GM12864 (cell line): ENCODE results near the gene PDZD7.

Experiments used
- DNase-seq: peaks from one replicate; pipeline ENCODE4 v3.0.0-alpha.2; 2011; ENCODE audit warnings: low read depth
- H3K4me3 ChIP-seq: 2 replicates; pipeline ENCODE4 v1.5.1; 2011; ENCODE audit warnings: mild to moderate bottlenecking, low read depth, low read length, control low read depth
- CTCF ChIP-seq: IDR thresholded peaks from 2 replicates; pipeline ENCODE4 v1.5.1; 2011; ENCODE audit warnings: low read depth, mild to moderate bottlenecking, moderate library complexity, low read length, control low read depth, inconsistent platforms; ENCODE audit errors: missing control alignments

The PDZD7 gene

DNA sequence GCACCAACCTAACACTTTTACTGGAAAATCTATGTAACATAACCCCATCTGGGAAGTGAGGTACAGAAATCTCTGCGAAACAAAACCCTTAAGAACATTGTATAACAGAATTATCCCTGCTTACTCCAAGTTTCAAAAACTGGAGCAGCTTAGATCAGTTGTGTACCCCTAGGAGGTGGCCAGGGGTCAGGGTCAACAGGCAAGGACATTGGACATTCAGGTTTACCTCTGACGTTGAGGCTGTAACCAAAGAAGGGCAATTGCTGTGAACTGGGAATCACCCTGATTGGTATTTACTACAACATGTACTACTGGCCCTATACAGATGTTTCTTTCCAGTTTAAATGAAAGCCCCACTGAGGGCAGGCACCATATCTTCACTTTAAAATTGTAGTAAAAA is 13.2 kb upstream of the PDZD7 start:
- no peak for TF ChIP-seq CTCF
- no peak overlapping the region for H3K4me3 ChIP-seq

GRCh38 chr10:101043363-101043707 is 12.4 kb upstream of the PDZD7 start:
- peak overlapping the region; percentile 68 for H3K4me3 ChIP-seq
- TF ChIP-seq CTCF: no peak
- no peak for DNase-seq

More for the DNA sequence above, 13.2 kb upstream of the PDZD7 start:
- DNase-seq: no peak

DNA sequence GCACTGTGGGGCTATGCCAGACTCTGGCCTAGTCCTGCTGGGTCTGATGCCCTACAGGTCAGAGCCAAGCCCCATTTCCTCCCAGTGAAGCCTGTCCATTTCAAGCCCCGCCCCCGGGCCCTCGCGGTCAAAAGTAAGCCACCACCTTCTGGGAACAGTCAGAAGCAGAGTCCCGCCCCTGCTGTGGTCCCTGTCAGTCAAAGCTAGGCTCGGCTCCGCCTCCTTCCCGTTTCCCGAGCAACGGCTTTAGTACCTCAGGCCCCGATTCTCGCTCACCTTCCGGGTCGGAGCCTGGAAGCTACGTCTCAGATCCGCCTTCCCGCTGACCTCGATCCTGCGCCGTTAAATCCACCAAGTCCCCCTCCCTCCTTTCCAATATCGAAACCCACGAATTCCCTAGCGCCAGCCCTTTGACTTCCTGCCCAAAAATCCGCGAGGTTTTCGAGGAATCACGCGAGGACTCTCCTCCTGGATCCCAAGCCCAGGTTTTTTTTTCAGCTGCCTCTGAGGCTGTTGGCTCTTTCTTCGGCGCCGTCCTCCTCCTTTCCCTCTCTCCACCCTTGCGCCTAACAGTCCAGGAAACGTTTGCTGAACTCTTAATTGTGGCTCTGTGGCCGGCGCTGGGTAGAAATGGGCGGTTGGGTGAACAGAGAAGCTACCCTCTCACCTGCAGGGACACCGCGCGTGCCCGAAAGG is 11.9 kb upstream of the PDZD7 start:
- H3K4me3 ChIP-seq: peak overlapping the region; percentile 68
- DNase-seq: peak; percentile 89
- TF ChIP-seq CTCF: no peak

DNA sequence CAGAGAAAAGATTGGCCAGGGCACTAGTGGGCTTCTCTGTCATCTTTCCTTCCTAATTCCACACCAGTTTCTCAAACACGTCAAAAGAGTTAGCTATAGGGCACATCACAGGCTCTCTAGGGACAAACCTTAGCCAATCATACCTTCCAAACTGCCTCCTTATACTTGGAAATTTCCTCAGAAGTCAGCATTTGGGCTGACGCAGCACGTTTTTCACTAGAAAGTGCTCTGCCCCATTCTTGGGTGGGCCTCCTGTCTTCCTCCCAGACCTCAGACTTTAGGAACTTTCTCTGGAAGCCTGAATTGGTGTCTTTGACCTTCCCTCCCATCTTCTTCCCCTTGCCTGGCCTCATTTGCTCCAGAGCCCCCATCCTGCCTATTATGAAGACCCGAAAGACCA is 11.2 kb upstream of the PDZD7 start:
- H3K4me3 ChIP-seq: no peak overlapping the region; the same call in 1 of the 2 replicates
- no peak for TF ChIP-seq CTCF
- no peak for DNase-seq

GRCh38 chr10:101041252-101041761 is 10.4 kb upstream of the PDZD7 start:
- H3K4me3 ChIP-seq: no peak overlapping the region
- no peak for DNase-seq
- peak; percentile 87 for TF ChIP-seq CTCF

DNA sequence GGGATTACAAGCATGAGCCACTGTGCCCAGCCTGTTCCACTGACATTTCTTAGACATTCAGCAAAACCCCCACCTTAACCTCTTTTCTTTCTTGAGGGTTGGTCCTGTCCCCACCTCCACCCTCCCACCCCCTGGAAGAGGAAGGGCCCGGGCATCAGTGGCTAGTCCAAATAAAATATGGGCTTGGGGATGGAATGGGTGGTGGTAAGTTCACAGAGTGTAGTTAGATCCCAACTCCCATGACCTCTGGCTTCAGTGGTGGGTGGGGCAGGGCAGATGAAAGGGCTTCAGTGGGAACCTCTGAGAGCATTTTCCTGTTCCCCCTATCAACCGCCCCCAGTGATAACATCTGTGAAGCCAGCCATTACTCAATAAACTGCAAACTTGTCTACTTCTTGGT is 9.9 kb upstream of the PDZD7 start:
- no peak overlapping the region for H3K4me3 ChIP-seq
- no peak for TF ChIP-seq CTCF
- DNase-seq: no peak

DNA sequence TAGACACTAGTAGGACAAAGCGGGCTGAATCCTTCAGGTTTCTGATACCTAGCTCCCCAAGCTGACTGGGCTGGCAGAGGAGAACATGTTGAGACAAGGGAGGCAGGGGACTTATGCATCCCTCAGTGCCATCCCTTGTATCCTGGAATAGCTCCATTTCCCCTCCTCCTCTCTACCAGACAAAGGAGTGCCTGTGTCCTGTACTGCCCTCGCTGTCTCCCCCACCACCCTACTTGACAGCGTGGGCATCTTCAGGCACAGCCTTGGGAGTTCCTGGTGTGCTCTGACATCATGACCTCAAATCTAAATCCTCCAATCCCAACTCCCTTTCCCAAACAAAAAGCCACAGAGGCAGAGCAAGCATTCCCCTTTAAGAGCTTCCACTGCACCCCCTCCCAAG is 9.1 kb upstream of the PDZD7 start:
- TF ChIP-seq CTCF: no peak
- DNase-seq: no peak
- no peak overlapping the region for H3K4me3 ChIP-seq
